Dermis microvascular lymphatic vessel endothelial cell (primary cell): Measurements from ENCODE around the gene CDS1. TPM values are rescaled to one million over a fixed set of nuclear protein-coding genes. Genes with fewer than 3 reads are reported as not detected.
A peak's percentile ranks its signal among the peaks of the same experiment; 100 is the strongest.
"Not testable (repeated sequence)": the region's sequence is repeated elsewhere in the genome, so short reads cannot be mapped to it uniquely, and the experiment has no call there.

ENCODE experiments used
- DNase-seq, 2 donors: peaks; one replicate each; pipeline versions ENCODE4 v3.0.0 to v3.0.0-alpha.2; 2010; ENCODE audit warnings: low read depth in 2 of 2
- total RNA-seq: library from RNA; depleted of rRNA; stranded (reverse); fragments of >200 nt; gene quantifications from 2 replicates; pipeline ENCODE4 v1.2.1, GENCODE V29; 2014

The CDS1 gene
- under 0.01 TPM in 1 of 2 replicates, not detected in the other for total RNA-seq

- no peak for DNase-seq
Observed at GRCh38 chr4:84582988-84583875, at the start of gene CDS1. Gene CDS1 (plus strand): TSS chr4:84583127. CDS start chr4:84583402, 275 bp downstream.

GRCh38 chr4:84535901-84536300 lies 47.0 kb upstream of the CDS1 start:
- DNase-seq, result no peak

- no peak for DNase-seq
Observed at GRCh38 chr4:84545093-84545492, 37.8 kb upstream of the CDS1 start.

- DNase-seq, result no peak
Observed at GRCh38 chr4:84547211-84547610, 35.7 kb upstream of the CDS1 start.

- DNase-seq, result not testable (repeated sequence)
Observed at GRCh38 chr4:84549191-84549590, 33.7 kb upstream of the CDS1 start.

GRCh38 chr4:84562156-84562555 lies 20.8 kb upstream of the CDS1 start:
- DNase-seq, result no peak

- no peak for DNase-seq
Observed at GRCh38 chr4:84563002-84563401, 19.9 kb upstream of the CDS1 start.

GRCh38 chr4:84565951-84566350 lies 17.0 kb upstream of the CDS1 start:
- DNase-seq, result no peak

GRCh38 chr4:84568496-84568895 lies 14.4 kb upstream of the CDS1 start:
- no peak for DNase-seq

- no peak for DNase-seq
Observed at GRCh38 chr4:84569009-84569408, 13.9 kb upstream of the CDS1 start.

- peak in 1 of 2 donors; percentile 3 for DNase-seq
Observed at GRCh38 chr4:84573385-84574068, 9.4 kb upstream of the CDS1 start.

GRCh38 chr4:84574069-84574720 lies 8.7 kb upstream of the CDS1 start:
- DNase-seq, result no peak

- peak; percentile 16 to 51 for DNase-seq
Observed at GRCh38 chr4:84578540-84579402, 4.2 kb upstream of the CDS1 start.

- DNase-seq, result no peak
Observed at GRCh38 chr4:84579403-84579776, 3.5 kb upstream of the CDS1 start.

- peak in 1 of 2 donors; percentile 56 for DNase-seq
Observed at GRCh38 chr4:84582302-84582987, 482 bp upstream of the CDS1 start.

- DNase-seq, result no peak
Observed at GRCh38 chr4:84583876-84584380, 1.0 kb downstream of the CDS1 start.

- DNase-seq, result no peak
Observed at GRCh38 chr4:84585251-84585650, 2.3 kb downstream of the CDS1 start.

- DNase-seq, result no peak
Observed at GRCh38 chr4:84594724-84595123, 11.8 kb downstream of the CDS1 start.

- no peak for DNase-seq
Observed at GRCh38 chr4:84596826-84597225, 13.9 kb downstream of the CDS1 start.

GRCh38 chr4:84597450-84597849 lies 14.5 kb downstream of the CDS1 start:
- no peak for DNase-seq
